Measurements from ENCODE around the gene ERC1.

Gene ERC1

GRCh38 chr12:1170411-1170810 lies 179.4 kb downstream of the ERC1 start:
- H3K4me1 Mint-ChIP-seq (ENCODE audit: low read depth), result no peaks in the 10 kb centered on the region
- no peaks in the 10 kb centered on the region for H3K9me3 Mint-ChIP-seq
- H3K36me3 Mint-ChIP-seq (ENCODE audit: low read depth), result peaks cover 4% of the 10 kb centered on the region
- no peak overlapping the region for H3K27ac Mint-ChIP-seq
- no peak overlapping the region for H3K4me3 Mint-ChIP-seq
- no peak for DNase-seq (ENCODE audit: low spot score)
- H3K27me3 Mint-ChIP-seq (ENCODE audit: low read depth), result no peaks in the 10 kb centered on the region

GRCh38 chr12:1171657-1172408 lies 180.8 kb downstream of the ERC1 start:
- no peak overlapping the region for H3K4me3 Mint-ChIP-seq
- no peak overlapping the region for H3K27ac Mint-ChIP-seq
- H3K4me1 Mint-ChIP-seq (ENCODE audit: low read depth), result no peaks in the 10 kb centered on the region
- H3K9me3 Mint-ChIP-seq, result peaks cover 3% of the 10 kb centered on the region
- H3K36me3 Mint-ChIP-seq (ENCODE audit: low read depth), result peaks cover 6% of the 10 kb centered on the region
- no peak for DNase-seq (ENCODE audit: low spot score)
- no peaks in the 10 kb centered on the region for H3K27me3 Mint-ChIP-seq (ENCODE audit: low read depth)

GRCh38 chr12:1173781-1174617 lies 183.0 kb downstream of the ERC1 start:
- Mint-ChIP-seq H3K36me3 (ENCODE audit: low read depth) (peaks cover 13% of the 10 kb centered on the region), H3K27ac (no peak overlapping the region), H3K27me3 (ENCODE audit: low read depth) (no peaks in the 10 kb centered on the region), H3K9me3 (peaks cover 3% of the 10 kb centered on the region), H3K4me3 (no peak overlapping the region), H3K4me1 (ENCODE audit: low read depth) (no peaks in the 10 kb centered on the region)
- DNase-seq (ENCODE audit: low spot score), result no peak

GRCh38 chr12:1174659-1175058 lies 183.6 kb downstream of the ERC1 start:
- peaks cover 3% of the 10 kb centered on the region for H3K9me3 Mint-ChIP-seq
- no peak for DNase-seq (ENCODE audit: low spot score)
- no peak overlapping the region for H3K4me3 Mint-ChIP-seq
- peaks cover 12% of the 10 kb centered on the region for H3K36me3 Mint-ChIP-seq (ENCODE audit: low read depth)
- no peaks in the 10 kb centered on the region for H3K27me3 Mint-ChIP-seq (ENCODE audit: low read depth)
- no peak overlapping the region for H3K27ac Mint-ChIP-seq
- H3K4me1 Mint-ChIP-seq (ENCODE audit: low read depth), result no peaks in the 10 kb centered on the region

GRCh38 chr12:1176191-1176590 lies 185.2 kb downstream of the ERC1 start:
- H3K9me3 Mint-ChIP-seq, result peaks cover 3% of the 10 kb centered on the region
- no peak overlapping the region for H3K4me3 Mint-ChIP-seq
- H3K36me3 Mint-ChIP-seq (ENCODE audit: low read depth), result peaks cover 14% of the 10 kb centered on the region
- H3K4me1 Mint-ChIP-seq (ENCODE audit: low read depth), result no peaks in the 10 kb centered on the region
- H3K27ac Mint-ChIP-seq, result no peak overlapping the region
- no peaks in the 10 kb centered on the region for H3K27me3 Mint-ChIP-seq (ENCODE audit: low read depth)
- no peak for DNase-seq (ENCODE audit: low spot score)

- H3K27ac Mint-ChIP-seq, result no peak overlapping the region
- H3K36me3 Mint-ChIP-seq (ENCODE audit: low read depth), result peaks cover 16% of the 10 kb centered on the region
- H3K4me3 Mint-ChIP-seq, result no peak overlapping the region
- H3K27me3 Mint-ChIP-seq (ENCODE audit: low read depth), result no peaks in the 10 kb centered on the region
- H3K4me1 Mint-ChIP-seq (ENCODE audit: low read depth), result no peaks in the 10 kb centered on the region
- H3K9me3 Mint-ChIP-seq, result peaks cover 3% of the 10 kb centered on the region
- no peak for DNase-seq (ENCODE audit: low spot score)
Observed at GRCh38 chr12:1179128-1179527, 188.1 kb downstream of the ERC1 start.

- Mint-ChIP-seq H3K27me3 (ENCODE audit: low read depth) (no peaks in the 10 kb centered on the region), H3K9me3 (no peaks in the 10 kb centered on the region), H3K4me3 (no peak overlapping the region), H3K4me1 (ENCODE audit: low read depth) (no peaks in the 10 kb centered on the region), H3K36me3 (ENCODE audit: low read depth) (peaks cover 18% of the 10 kb centered on the region), H3K27ac (no peak overlapping the region)
- DNase-seq (ENCODE audit: low spot score), result no peak
Observed at GRCh38 chr12:1182069-1182468, 191.0 kb downstream of the ERC1 start.

- no peak overlapping the region for H3K27ac Mint-ChIP-seq
- H3K4me3 Mint-ChIP-seq, result no peak overlapping the region
- no peaks in the 10 kb centered on the region for H3K27me3 Mint-ChIP-seq (ENCODE audit: low read depth)
- no peaks in the 10 kb centered on the region for H3K9me3 Mint-ChIP-seq
- peaks cover 20% of the 10 kb centered on the region for H3K36me3 Mint-ChIP-seq (ENCODE audit: low read depth)
- DNase-seq (ENCODE audit: low spot score), result no peak
- H3K4me1 Mint-ChIP-seq (ENCODE audit: low read depth), result no peaks in the 10 kb centered on the region
Observed at GRCh38 chr12:1184402-1184801, 193.4 kb downstream of the ERC1 start.

GRCh38 chr12:1185460-1186182 lies 194.6 kb downstream of the ERC1 start:
- H3K27me3 Mint-ChIP-seq (ENCODE audit: low read depth), result no peaks in the 10 kb centered on the region
- no peak overlapping the region for H3K27ac Mint-ChIP-seq
- H3K4me1 Mint-ChIP-seq (ENCODE audit: low read depth), result no peaks in the 10 kb centered on the region
- DNase-seq (ENCODE audit: low spot score), result no peak
- no peak overlapping the region for H3K4me3 Mint-ChIP-seq
- H3K36me3 Mint-ChIP-seq (ENCODE audit: low read depth), result peaks cover 25% of the 10 kb centered on the region
- H3K9me3 Mint-ChIP-seq, result no peaks in the 10 kb centered on the region

GRCh38 chr12:1186298-1186697 lies 195.3 kb downstream of the ERC1 start:
- H3K9me3 Mint-ChIP-seq, result no peaks in the 10 kb centered on the region
- no peaks in the 10 kb centered on the region for H3K4me1 Mint-ChIP-seq (ENCODE audit: low read depth)
- no peaks in the 10 kb centered on the region for H3K27me3 Mint-ChIP-seq (ENCODE audit: low read depth)
- no peak overlapping the region for H3K4me3 Mint-ChIP-seq
- DNase-seq (ENCODE audit: low spot score), result no peak
- peaks cover 26% of the 10 kb centered on the region for H3K36me3 Mint-ChIP-seq (ENCODE audit: low read depth)
- H3K27ac Mint-ChIP-seq, result no peak overlapping the region

GRCh38 chr12:1188016-1188415 lies 197.0 kb downstream of the ERC1 start:
- H3K27ac Mint-ChIP-seq, result no peak overlapping the region
- no peak overlapping the region for H3K4me3 Mint-ChIP-seq
- H3K27me3 Mint-ChIP-seq (ENCODE audit: low read depth), result no peaks in the 10 kb centered on the region
- no peaks in the 10 kb centered on the region for H3K4me1 Mint-ChIP-seq (ENCODE audit: low read depth)
- no peak for DNase-seq (ENCODE audit: low spot score)
- no peaks in the 10 kb centered on the region for H3K9me3 Mint-ChIP-seq
- H3K36me3 Mint-ChIP-seq (ENCODE audit: low read depth), result peaks cover 32% of the 10 kb centered on the region

GRCh38 chr12:1189163-1189562 lies 198.1 kb downstream of the ERC1 start:
- Mint-ChIP-seq H3K4me3 (no peak overlapping the region), H3K27me3 (ENCODE audit: low read depth) (no peaks in the 10 kb centered on the region), H3K4me1 (ENCODE audit: low read depth) (no peaks in the 10 kb centered on the region), H3K36me3 (ENCODE audit: low read depth) (peaks cover 32% of the 10 kb centered on the region), H3K9me3 (no peaks in the 10 kb centered on the region), H3K27ac (no peak overlapping the region)
- no peak for DNase-seq (ENCODE audit: low spot score)

GRCh38 chr12:1195513-1195912 lies 204.5 kb downstream of the ERC1 start:
- no peak overlapping the region for H3K4me3 Mint-ChIP-seq
- H3K27ac Mint-ChIP-seq, result no peak overlapping the region
- peaks cover 4% of the 10 kb centered on the region for H3K9me3 Mint-ChIP-seq
- peaks cover 1% of the 10 kb centered on the region for H3K4me1 Mint-ChIP-seq (ENCODE audit: low read depth)
- no peaks in the 10 kb centered on the region for H3K27me3 Mint-ChIP-seq (ENCODE audit: low read depth)
- no peak for DNase-seq (ENCODE audit: low spot score)
- peaks cover 35% of the 10 kb centered on the region for H3K36me3 Mint-ChIP-seq (ENCODE audit: low read depth)
